ENCODE results near the gene OSBPL9.

Gene OSBPL9

GRCh38 chr1:51661081-51661518 is 44.2 kb downstream of the OSBPL9 start:
- FAIRE-seq = no peak
- DNase-seq (ENCODE audit: insufficient read length, low spot score) = peak; percentile 59

- no peak for DNase-seq (ENCODE audit: insufficient read length, low spot score)
- no peak for FAIRE-seq
Observed at GRCh38 chr1:51663105-51663504, 46.2 kb downstream of the OSBPL9 start.

DNA sequence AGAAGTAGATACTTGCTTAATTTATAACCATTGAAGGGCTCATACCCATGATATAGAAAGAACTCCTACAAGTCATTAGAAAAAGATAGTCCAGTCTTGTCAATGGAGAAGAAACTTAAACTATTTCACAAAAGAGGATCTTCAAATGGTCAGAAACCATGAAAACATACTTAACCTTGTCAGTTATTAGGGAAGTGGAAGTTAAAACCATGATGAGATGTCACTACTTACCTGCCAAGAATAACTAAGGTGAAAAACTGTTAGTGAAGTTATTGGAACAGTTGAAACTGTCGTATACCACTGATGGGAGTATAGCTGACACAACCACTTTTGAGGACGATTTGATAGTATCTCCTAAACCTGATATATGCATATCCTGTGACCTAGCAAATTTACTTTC is 46.8 kb downstream of the OSBPL9 start:
- DNase-seq (ENCODE audit: insufficient read length, low spot score) (no peak), FAIRE-seq (no peak)

- DNase-seq (ENCODE audit: insufficient read length, low spot score) = no peak
- FAIRE-seq = no peak
Observed at GRCh38 chr1:51664421-51665240, 47.7 kb downstream of the OSBPL9 start.

GRCh38 chr1:51666478-51666877 is 49.6 kb downstream of the OSBPL9 start:
- FAIRE-seq = no peak
- DNase-seq (ENCODE audit: insufficient read length, low spot score) = no peak

DNA sequence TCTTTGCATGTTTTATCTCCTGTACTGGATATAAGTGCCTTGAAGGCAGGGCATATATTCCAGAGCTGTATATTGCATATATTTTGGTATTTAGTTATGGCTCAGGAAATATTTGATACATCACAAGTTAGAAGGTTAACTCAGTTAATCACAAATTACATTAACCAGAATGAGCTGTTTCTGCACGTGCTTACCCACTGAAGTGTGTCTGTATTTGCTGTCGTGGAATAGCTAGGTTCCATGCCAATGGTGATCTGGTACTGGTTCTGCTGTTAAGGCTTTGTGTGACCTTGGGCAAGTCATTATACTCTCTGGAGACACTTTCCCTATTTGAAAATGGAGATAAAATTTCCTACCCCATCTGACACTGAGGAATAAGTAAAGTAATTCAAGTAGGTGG is 50.7 kb downstream of the OSBPL9 start:
- FAIRE-seq (no peak), DNase-seq (ENCODE audit: insufficient read length, low spot score) (no peak)

- DNase-seq (ENCODE audit: insufficient read length, low spot score) (no peak), FAIRE-seq (no peak)
Observed at GRCh38 chr1:51669272-51669671, 52.4 kb downstream of the OSBPL9 start.

GRCh38 chr1:51669816-51670215 is 52.9 kb downstream of the OSBPL9 start:
- FAIRE-seq (no peak), DNase-seq (ENCODE audit: insufficient read length, low spot score) (no peak)

GRCh38 chr1:51671527-51672325 is 54.8 kb downstream of the OSBPL9 start:
- DNase-seq (ENCODE audit: insufficient read length, low spot score) = peak; percentile 36
- no peak for FAIRE-seq

GRCh38 chr1:51673279-51673678 is 56.4 kb downstream of the OSBPL9 start:
- no peak for FAIRE-seq

GRCh38 chr1:51675177-51675780 is 58.4 kb downstream of the OSBPL9 start:
- FAIRE-seq (no peak), DNase-seq (ENCODE audit: insufficient read length, low spot score) (no peak)

More at GRCh38 chr1:51673279-51673678, 56.4 kb downstream of the OSBPL9 start:
- DNase-seq (ENCODE audit: insufficient read length, low spot score) = no peak

DNA sequence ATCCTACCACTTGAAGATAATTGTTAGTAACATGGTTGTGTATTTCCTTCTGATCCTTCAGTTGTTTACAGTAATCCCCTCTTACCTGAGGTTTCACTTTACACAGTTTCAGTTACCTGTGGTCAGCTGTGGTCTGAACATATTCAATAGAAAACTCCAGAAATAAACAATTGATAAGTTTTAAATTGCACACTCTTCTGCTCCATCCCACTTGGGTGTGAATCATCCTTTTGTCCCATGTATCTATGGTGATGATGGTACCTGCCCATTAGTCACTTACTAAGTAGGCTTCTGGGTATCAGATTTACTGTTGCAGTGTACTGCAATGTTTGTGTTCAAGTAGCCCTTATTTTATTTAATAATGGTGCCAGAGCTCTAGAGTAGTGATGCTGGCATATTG is 62.5 kb downstream of the OSBPL9 start:
- DNase-seq (ENCODE audit: insufficient read length, low spot score) = no peak

GRCh38 chr1:51684776-51685175 is 67.9 kb downstream of the OSBPL9 start:
- DNase-seq (ENCODE audit: insufficient read length, low spot score) (no peak), FAIRE-seq (no peak)

More for the DNA sequence above, 62.5 kb downstream of the OSBPL9 start:
- no peak for FAIRE-seq

DNA sequence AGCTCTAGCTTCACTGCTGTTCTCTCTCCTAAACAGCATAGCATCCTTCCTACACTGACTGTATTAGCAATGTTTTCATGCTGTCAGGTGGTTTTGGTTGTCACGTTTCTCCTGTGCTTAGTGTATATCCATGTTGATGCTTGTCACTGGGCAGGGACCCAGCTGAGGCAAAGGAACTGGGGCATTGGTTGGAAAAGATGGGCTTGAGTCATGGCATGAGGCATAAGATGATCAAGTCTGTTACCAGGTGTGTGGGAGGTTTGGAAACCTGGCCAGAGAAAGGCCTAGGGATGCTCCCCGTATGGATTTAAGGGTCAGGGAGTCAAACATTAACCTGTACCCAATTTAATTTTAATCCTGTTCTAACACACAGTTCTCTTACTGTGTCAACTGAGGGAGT is 69.6 kb downstream of the OSBPL9 start:
- FAIRE-seq (no peak), DNase-seq (ENCODE audit: insufficient read length, low spot score) (no peak)

GRCh38 chr1:51689075-51689440 is 72.2 kb downstream of the OSBPL9 start:
- no peak for FAIRE-seq
- no peak for DNase-seq (ENCODE audit: insufficient read length, low spot score)

GRCh38 chr1:51689643-51690042 is 72.8 kb downstream of the OSBPL9 start:
- no peak for FAIRE-seq
- DNase-seq (ENCODE audit: insufficient read length, low spot score) = no peak

- DNase-seq (ENCODE audit: insufficient read length, low spot score) (peak; percentile 9), FAIRE-seq (no peak)
Observed at GRCh38 chr1:51690285-51690961, 73.5 kb downstream of the OSBPL9 start.

GRCh38 chr1:51691920-51692319 is 75.0 kb downstream of the OSBPL9 start:
- FAIRE-seq = no peak
- DNase-seq (ENCODE audit: insufficient read length, low spot score) = no peak

DNA sequence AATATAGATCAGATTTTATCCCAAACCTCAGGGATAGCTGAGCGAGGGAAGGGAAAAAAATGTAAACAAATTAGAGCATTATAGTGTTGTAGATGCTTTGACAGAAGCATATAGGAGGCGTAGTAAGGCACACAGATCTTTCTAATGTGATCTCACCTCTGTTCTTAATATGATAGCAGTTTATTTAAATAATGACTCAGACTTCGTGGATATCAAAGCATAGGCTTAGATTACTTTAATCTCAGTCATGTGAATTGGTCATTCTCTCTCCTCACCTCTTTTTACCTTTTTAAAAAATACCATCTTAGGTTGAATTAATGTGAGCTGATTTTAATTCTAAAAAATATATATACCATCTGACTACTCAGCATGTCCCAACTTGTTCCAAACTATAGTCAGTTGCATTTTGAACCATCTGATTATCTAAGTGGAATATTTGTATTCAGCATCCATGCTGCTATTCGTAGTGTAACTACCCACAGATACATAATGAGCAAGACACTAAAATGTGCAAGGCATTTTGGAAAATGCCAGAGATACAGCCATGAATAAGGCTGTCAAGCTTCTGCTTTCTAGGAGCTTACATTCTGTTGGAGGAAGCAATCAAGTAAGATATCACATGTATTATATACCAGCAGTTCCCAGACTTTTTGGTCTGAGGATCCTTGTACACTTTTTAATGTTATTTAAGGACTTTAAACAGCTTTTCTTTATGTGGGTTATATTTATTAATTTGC is 76.7 kb downstream of the OSBPL9 start:
- DNase-seq (ENCODE audit: insufficient read length, low spot score) = no peak

GRCh38 chr1:51697166-51697565 is 80.3 kb downstream of the OSBPL9 start:
- DNase-seq (ENCODE audit: insufficient read length, low spot score) (no peak), FAIRE-seq (no peak)

More for the DNA sequence above, 76.7 kb downstream of the OSBPL9 start:
- no peak for FAIRE-seq
